Lung (tissue), 16 donors: ENCODE measurements around the gene NEIL3. TPM values are rescaled to one million over a fixed set of nuclear protein-coding genes. Genes with fewer than 3 reads are reported as not detected.

Source experiments
- ATAC-seq: fragments of 200-7000 bp; cut with Tn5 transposase; one replicate; pipeline ENCODE4 v1.9.1; 2020; ENCODE audit warnings: moderate number of reproducible peaks; ENCODE audit not compliant: insufficient read depth, low FRiP score
- DNase-seq, 3 donors: peaks; one replicate each; pipeline ENCODE4 v3.0.0-alpha.2; 2013 to 2017
- H3K27ac ChIP-seq, 2 donors: one replicate each; pipeline ENCODE4 v1.5.1; 2013; ENCODE audit warnings: mild to moderate bottlenecking in 2 of 2, moderate library complexity in 2 of 2, control low read depth in 1 of 2, inconsistent platforms in 1 of 2, low read depth in 1 of 2, low read length in 1 of 2
- H3K27me3 ChIP-seq, 3 donors: one replicate each; pipeline ENCODE4 v1.5.1; 2013; ENCODE audit warnings: low read length in 2 of 3; ENCODE audit not compliant: control insufficient read depth in 3 of 3, insufficient read depth in 3 of 3
- H3K36me3 ChIP-seq, 4 donors: one replicate each; pipeline ENCODE4 v1.5.1; 2013; ENCODE audit warnings: low read length in 4 of 4, mild to moderate bottlenecking in 1 of 4, moderate library complexity in 1 of 4; ENCODE audit not compliant: control insufficient read depth in 4 of 4, insufficient read depth in 4 of 4
- H3K4me1 ChIP-seq, 5 donors: one replicate each; pipeline ENCODE4 v1.5.1; 2013; ENCODE audit warnings: low read length in 5 of 5, mild to moderate bottlenecking in 2 of 5, moderate library complexity in 1 of 5; ENCODE audit not compliant: control insufficient read depth in 5 of 5, insufficient read depth in 5 of 5
- H3K4me3 ChIP-seq: one replicate; pipeline ENCODE4 v1.5.1; 2013; ENCODE audit warnings: mild to moderate bottlenecking, control low read depth, moderate library complexity
- H3K9ac ChIP-seq, 2 donors: one replicate each; pipeline ENCODE4 v1.5.1; 2013; ENCODE audit warnings: low read length in 2 of 2, control low read depth in 1 of 2; ENCODE audit not compliant: insufficient read depth in 1 of 2
- H3K9me3 ChIP-seq, 4 donors: one replicate each; pipeline ENCODE4 v1.5.1; 2013; ENCODE audit warnings: low read length in 3 of 4, mild to moderate bottlenecking in 1 of 4, moderate library complexity in 1 of 4; ENCODE audit not compliant: control insufficient read depth in 4 of 4, insufficient read depth in 3 of 4
- WGBS, 2 donors: extraction: QIAGEN DNeasy Blood & Tissue Kit; methylation state at CpG; one replicate each; pipeline ENCODE4 v1.1.7; 2013; 5-methylcytosine and 5-hydroxymethylcytosine counted together
- long read RNA-seq, 5 donors: transcript quantifications; one replicate each; lab custom pipeline, GENCODE V29; 2026
- polyA plus RNA-seq, 2 donors: library from polyadenylated mRNA; stranded (reverse); fragments of 200-250 nt; gene quantifications; one replicate each; pipeline ENCODE4 v1.2.1, GENCODE V29; 2013
- total RNA-seq, 2 donors: library from RNA; depleted of rRNA in 1 of 2; stranded (reverse); fragments of >200 nt in 1 of 2; gene quantifications; one replicate each; pipeline ENCODE4 v1.2.1, GENCODE V29; 2014 to 2021
- TF ChIP-seq, protein P1 (sequence below): IDR thresholded peaks from 2 replicates; pipeline ENCODE4 v1.5.1; 2012; ENCODE audit warnings: mild to moderate bottlenecking; ENCODE audit errors: control extremely low read depth, extremely low read depth
- donor health status: control.
- donor health status: control.
- donor health status: Bipolar disorder and iron deficiency.
- donor health status: healthy.
- donor health status: DM: yes; HTN: yes; CAD: no.

The NEIL3 gene, protein sequence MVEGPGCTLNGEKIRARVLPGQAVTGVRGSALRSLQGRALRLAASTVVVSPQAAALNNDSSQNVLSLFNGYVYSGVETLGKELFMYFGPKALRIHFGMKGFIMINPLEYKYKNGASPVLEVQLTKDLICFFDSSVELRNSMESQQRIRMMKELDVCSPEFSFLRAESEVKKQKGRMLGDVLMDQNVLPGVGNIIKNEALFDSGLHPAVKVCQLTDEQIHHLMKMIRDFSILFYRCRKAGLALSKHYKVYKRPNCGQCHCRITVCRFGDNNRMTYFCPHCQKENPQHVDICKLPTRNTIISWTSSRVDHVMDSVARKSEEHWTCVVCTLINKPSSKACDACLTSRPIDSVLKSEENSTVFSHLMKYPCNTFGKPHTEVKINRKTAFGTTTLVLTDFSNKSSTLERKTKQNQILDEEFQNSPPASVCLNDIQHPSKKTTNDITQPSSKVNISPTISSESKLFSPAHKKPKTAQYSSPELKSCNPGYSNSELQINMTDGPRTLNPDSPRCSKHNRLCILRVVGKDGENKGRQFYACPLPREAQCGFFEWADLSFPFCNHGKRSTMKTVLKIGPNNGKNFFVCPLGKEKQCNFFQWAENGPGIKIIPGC
- 1 to 10 TPM in 1 of 2 donors, under 1 TPM in 1; 0.37 to 2.0 TPM for total RNA-seq
- under 1 TPM; 0.22 to 0.28 TPM for polyA plus RNA-seq
- long read RNA-seq, donor 1, partial matches to known transcripts: 6 of 7 reads
- long read RNA-seq, donor 1, other reads (novel, unspliced or antisense): 0 of 7 reads
- long read RNA-seq, donor 2, partial matches to known transcripts: 0 of 1 reads
- long read RNA-seq, donor 2, other reads (novel, unspliced or antisense): 0 of 1 reads
- long read RNA-seq, donor 3: 0 reads
- long read RNA-seq, donor 4: 0 reads
- long read RNA-seq, donor 5: 0 reads

DNA sequence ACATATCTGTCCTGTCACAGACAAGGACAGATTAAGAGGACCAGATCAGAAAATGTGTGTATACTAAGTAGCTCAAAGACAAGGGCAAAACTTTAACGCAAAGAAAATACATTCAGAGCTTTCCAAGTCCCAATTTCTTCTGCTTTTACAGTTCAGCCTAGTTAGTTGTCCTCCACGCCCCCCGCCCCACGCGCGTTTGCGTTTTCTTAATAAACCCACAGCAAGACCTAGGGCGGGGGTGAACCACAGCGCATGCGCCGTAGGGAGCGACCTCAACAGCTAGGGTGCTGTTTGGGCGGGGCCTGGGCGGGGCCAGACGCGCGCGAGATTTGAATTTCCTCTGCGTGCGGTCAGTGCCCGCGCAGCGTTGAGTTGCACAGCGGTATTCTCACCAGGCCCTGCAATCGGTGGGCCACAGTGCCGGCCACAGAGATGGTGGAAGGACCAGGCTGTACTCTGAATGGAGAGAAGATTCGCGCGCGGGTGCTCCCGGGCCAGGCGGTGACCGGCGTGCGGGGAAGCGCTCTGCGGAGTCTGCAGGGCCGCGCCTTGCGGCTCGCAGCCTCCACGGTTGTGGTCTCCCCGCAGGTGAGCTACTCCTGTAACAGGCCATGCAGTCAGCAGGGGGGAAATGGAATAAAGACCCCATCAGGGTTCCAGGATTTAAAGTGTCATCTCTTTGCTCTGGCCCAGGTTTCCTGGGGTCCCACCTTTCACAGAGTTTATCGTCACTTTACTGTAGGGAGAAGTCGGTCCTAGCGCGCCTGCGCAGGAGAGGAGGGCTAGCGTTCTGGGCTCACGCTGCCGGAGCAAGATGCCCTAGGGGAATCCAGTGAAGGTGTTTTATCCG lies at the start of gene NEIL3:
TSS of gene NEIL3 (plus strand) at position 353 of the 850 bp plus-strand sequence. CDS start at position 433, 80 bp downstream.
- H3K27me3 ChIP-seq: no peaks in the 10 kb centered on the region
- H3K9me3 ChIP-seq: no peaks in the 10 kb centered on the region
- TF ChIP-seq, protein P1, sequence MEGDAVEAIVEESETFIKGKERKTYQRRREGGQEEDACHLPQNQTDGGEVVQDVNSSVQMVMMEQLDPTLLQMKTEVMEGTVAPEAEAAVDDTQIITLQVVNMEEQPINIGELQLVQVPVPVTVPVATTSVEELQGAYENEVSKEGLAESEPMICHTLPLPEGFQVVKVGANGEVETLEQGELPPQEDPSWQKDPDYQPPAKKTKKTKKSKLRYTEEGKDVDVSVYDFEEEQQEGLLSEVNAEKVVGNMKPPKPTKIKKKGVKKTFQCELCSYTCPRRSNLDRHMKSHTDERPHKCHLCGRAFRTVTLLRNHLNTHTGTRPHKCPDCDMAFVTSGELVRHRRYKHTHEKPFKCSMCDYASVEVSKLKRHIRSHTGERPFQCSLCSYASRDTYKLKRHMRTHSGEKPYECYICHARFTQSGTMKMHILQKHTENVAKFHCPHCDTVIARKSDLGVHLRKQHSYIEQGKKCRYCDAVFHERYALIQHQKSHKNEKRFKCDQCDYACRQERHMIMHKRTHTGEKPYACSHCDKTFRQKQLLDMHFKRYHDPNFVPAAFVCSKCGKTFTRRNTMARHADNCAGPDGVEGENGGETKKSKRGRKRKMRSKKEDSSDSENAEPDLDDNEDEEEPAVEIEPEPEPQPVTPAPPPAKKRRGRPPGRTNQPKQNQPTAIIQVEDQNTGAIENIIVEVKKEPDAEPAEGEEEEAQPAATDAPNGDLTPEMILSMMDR: no peak
- ATAC-seq: peak; percentile 92
- 1% methylated on average over 51 to 52 of the region's 52 CpGs for WGBS, 2 donors
- H3K9ac ChIP-seq: peak within 1 kb of the TSS in 1 of 2 donors; percentile 58
- H3K4me3 ChIP-seq: peak within 1 kb of the TSS; percentile 67
- peaks cover 0 to 21% (median 3%) of the 10 kb centered on the region in 5 donors for H3K4me1 ChIP-seq
- H3K36me3 ChIP-seq: no peaks in the 10 kb centered on the region
- H3K27ac ChIP-seq: no peak within 1 kb of the TSS
- DNase-seq: peak; percentile 94 to 96 (median 96)

DNA sequence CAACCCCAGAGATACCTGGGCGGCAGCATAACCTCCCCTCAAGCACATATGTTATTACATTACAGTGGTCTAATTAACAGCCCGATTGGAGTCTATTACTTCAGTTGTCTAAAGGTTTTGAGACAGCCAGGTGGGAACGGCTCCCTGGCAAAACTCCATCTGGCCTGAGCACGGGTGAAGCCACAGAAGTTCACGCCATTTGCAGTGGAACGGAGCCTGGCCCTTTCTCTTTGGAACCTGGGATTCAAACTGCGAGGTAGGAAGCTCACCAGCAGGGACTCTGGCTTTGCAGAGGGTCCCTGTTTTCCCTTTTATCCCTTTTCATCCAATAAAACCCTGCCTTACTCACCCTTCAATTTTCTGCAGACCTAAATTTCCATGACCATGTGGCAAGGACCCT lies 45.9 kb upstream of the NEIL3 start:
- Histone ChIP-seq H3K36me3 (no peaks in the 10 kb centered on the region), H3K9me3 (peaks cover 0 to 3% (median 0%) of the 10 kb centered on the region in 4 donors), H3K27me3 (no peaks in the 10 kb centered on the region), H3K4me1 (no peaks in the 10 kb centered on the region), H3K27ac (no peak overlapping the region), H3K4me3 (no peak overlapping the region), H3K9ac (no peak overlapping the region)
- ATAC-seq: no peak
- WGBS, 2 donors: 91 to 96% methylated on average over 7 of the region's 7 CpGs
- TF ChIP-seq, protein P1: no peak
- DNase-seq: no peak

DNA sequence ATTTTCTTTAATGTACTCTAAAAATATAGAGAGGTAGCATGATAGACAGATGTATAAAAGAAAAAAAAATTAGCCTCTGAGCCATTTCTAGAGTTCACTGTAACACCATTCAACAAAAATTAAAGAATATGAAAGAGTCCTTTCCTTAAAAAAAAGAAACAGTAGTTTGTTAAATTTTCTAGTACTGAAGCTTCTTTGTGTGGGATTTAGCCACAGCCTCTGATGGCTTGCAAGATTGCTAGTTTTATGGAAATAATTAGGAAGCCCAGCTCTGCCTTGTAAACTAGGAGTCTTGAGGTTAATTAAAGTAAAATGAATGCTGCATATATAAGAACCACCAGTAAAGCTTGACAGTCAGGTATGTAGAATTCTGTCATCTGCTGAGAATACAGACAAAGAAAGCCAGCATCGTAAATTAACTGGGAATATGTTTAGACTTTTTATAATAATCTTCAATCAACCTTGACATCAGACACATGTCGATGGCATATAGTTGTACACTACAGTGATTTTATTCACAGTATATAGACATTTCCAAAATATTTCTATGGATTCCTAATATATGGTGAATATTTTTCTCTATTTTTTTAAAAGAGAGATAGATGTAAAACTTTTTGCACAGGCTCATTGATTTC lies 44.8 kb upstream of the NEIL3 start:
- no peaks in the 10 kb centered on the region for H3K27me3 ChIP-seq
- H3K27ac ChIP-seq: no peak overlapping the region
- H3K9ac ChIP-seq: no peak overlapping the region
- no peaks in the 10 kb centered on the region for H3K4me1 ChIP-seq
- no peaks in the 10 kb centered on the region for H3K36me3 ChIP-seq
- TF ChIP-seq, protein P1: no peak
- H3K4me3 ChIP-seq: no peak overlapping the region
- DNase-seq (no peak), ATAC-seq (no peak)
- H3K9me3 ChIP-seq: no peaks in the 10 kb centered on the region
- WGBS, 2 donors: 45 to 49% methylated on average over 2 of the region's 2 CpGs
